ENCODE results near the gene SS18L1. TPM values are rescaled to one million over a fixed set of nuclear protein-coding genes. Genes with fewer than 3 reads are reported as not detected.

Gene SS18L1
- polyA plus RNA-seq, 1 donor = 17.4 TPM

DNA sequence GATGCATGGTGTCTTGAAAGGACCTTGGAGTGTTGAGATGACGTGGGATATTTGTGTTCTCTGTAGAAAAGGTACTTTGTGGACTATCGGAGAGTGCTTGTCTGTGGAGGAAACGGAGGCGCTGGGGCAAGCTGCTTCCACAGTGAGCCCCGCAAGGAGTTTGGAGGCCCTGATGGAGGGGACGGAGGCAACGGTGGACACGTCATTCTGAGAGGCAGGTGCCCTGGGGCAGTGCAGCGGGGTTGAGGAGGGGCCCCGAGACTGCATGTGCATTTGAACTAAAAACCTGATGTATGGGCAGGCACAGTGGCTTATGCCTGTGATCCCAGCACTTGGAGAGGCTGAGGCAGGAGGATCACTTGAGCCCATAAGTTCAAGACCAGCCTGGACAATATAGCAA, 52.2 kb downstream of the SS18L1 start:
- DNase-seq (ENCODE audit: low read depth) = no peak

DNA sequence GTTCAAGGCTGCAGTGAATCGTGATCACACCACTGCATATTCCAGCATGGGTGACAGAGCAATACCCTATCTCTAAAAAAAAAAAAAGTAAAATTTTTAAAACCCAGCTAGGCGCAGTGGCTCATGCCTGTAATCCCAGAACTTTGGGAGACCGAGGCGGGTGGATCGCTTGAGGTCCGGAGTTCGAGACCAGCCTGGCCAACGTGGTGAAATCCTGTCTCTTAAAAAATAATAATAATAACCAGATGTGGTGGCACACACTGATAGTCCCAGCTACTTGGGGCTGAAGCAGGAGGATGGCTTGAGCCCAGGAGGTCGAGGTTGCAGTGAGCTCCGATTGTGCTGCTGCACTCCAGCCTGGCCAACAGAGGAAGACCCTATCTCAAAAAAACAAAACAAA, 52.7 kb downstream of the SS18L1 start:
- no peak for DNase-seq (ENCODE audit: low read depth)

GRCh38 chr20:62197311-62197710, 53.7 kb downstream of the SS18L1 start:
- no peak for DNase-seq (ENCODE audit: low read depth)

- DNase-seq (ENCODE audit: low read depth) = no peak
Observed at GRCh38 chr20:62197801-62198200, 54.2 kb downstream of the SS18L1 start.

DNA sequence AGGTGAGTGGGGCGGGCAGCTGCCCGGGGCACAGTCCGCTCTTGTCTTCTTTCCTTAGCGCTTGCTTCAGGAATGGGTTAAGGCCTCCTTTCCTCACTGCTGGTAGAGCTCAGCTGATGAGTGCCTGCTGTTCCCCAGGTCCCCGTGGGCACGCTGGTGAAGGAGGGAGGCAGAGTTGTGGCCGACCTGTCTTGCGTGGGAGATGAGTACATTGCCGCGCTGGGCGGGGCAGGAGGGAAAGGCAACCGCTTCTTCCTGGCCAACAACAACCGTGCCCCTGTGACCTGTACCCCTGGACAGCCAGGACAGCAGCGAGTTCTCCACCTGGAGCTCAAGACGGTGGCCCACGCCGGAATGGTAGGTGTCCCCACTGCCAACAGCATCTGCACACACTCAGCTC, 54.9 kb downstream of the SS18L1 start:
- DNase-seq (ENCODE audit: low read depth) = no peak

DNA sequence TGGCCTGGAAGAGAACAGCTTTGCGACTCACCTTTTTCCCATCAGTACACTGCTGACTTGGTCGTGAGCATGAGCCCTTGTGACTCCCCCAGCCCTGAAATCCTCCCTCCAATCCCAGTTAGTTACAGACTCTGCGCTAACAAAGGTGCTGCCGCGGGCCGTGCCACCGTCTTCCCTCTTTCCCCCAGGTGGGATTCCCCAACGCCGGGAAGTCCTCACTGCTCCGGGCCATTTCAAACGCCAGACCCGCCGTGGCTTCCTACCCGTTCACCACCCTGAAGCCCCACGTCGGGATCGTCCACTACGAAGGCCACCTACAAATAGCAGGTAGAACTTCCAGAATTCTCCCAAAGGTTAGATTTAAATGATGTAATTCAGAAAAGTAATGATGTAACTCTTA, 55.4 kb downstream of the SS18L1 start:
- no peak for DNase-seq (ENCODE audit: low read depth)

GRCh38 chr20:62200491-62201172, 57.1 kb downstream of the SS18L1 start:
- no peak for DNase-seq (ENCODE audit: low read depth)

- no peak for DNase-seq (ENCODE audit: low read depth)
Observed at GRCh38 chr20:62201173-62202082, 57.9 kb downstream of the SS18L1 start.

DNA sequence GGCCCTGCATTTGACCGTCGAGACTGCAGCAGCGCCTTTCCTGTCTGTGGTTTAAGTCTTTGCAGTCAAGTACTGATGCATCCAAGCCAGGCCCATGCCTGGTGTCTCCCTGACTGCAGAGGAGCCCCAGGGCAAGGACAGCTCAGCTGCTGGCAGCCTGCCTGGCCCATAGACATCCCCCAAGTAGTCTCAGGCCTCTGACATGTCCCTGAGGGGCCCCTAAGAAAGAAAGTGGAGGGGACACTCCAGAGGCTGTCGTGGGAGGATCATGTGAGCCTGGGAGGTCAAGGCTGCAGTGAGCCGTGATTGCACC, 58.5 kb downstream of the SS18L1 start:
- no peak for DNase-seq (ENCODE audit: low read depth)

- DNase-seq (ENCODE audit: low read depth) = no peak
Observed at GRCh38 chr20:62202676-62203377, 59.3 kb downstream of the SS18L1 start.

GRCh38 chr20:62203378-62204030, 59.9 kb downstream of the SS18L1 start:
- no peak for DNase-seq (ENCODE audit: low read depth)

DNA sequence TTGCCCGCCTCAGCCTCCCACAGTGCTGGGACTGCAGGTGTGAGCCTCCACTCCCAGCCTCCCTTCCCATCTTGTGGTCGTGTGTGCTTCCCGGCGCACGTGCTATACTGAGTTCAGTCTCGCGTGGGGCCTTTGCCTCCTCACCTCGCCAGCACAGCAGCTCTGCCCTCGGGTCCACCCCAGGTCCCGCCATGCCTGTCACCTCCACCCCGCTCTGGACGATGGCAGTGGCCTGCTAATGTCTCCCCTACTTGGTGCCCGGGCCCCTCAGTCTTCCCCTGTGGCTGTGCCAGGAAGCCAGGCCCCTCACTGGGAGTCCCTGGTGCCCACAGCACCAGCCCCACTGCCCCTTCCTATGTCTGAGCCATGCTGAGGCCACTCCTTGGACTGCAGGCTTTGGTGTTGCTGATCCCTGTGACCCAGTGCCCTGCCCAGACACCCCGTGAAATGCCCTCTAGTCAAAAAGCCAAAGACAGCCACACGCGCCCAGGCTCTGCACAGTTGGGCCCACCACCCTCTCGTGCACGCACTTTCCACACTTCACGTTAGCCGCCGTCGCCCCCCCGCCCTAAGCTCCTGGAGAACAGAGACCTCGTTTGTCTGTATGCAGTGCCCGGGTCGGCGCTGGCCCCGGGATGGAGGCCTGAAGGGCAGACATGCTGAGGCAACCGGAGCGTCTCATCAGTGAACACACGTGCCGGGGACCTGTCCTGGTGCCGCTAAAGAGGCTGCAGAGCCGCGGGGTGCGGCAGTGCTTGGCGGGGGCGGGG, 62.2 kb downstream of the SS18L1 start:
- no peak for DNase-seq (ENCODE audit: low read depth)

- DNase-seq (ENCODE audit: low read depth) = no peak
Observed at GRCh38 chr20:62206388-62206775, 62.8 kb downstream of the SS18L1 start.

- DNase-seq (ENCODE audit: low read depth) = no peak
Observed at GRCh38 chr20:62208061-62208794, 64.7 kb downstream of the SS18L1 start.

GRCh38 chr20:62208795-62209755, 65.5 kb downstream of the SS18L1 start:
- DNase-seq (ENCODE audit: low read depth) = no peak

DNA sequence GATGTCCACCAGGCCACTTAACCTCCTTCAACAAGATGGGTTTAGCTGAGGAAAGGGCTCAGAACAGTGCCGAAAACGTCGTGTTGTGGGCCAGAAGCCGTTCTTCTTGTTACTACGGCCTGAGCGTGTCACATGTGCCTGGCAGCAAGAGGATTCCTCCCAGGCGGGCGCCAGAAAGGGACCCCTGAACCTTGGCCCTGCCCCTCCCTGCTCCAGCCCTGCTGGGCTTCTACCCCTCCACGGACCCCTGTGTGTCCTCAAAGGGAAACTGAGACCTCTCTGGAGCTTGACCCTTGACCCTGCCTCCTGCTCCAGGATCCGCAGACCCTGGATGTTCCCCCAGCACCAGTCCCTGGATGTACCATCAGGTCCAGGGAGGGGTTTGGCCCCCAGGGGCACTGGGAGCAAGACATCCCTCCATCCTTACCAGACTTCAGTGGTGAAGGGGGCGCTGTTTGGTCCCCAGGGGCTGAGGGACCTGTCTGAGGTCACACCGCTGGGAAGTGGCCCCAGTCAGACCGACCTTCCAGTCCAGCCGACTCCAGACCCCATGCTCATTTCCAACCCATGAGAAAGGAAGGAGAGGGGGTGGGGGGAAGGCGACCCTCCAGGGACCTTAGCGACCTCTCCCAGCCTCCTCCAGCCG, 66.4 kb downstream of the SS18L1 start:
- DNase-seq (ENCODE audit: low read depth) = no peak

DNA sequence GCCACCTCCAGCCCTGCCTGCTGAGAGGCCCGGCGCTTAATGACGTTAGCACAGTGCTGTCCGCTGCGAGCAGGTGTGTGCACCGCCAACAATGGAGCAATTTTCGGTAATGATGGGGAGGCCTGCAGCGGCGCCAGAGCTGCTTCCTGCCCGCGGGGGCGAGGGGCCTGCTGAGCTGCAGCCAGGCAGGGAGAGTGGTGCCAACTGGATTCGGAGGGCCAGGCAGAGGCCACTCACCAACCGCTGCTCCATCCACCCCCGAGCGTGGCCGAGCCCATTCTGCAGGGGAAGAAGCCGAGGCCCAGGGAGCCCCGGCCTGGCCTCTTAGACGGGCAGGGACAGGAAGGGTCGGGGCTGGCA, 66.9 kb downstream of the SS18L1 start:
- no peak for DNase-seq (ENCODE audit: low read depth)

- no peak for DNase-seq (ENCODE audit: low read depth)
Observed at GRCh38 chr20:62211216-62211615, 67.6 kb downstream of the SS18L1 start.

GRCh38 chr20:62211769-62212288, 68.3 kb downstream of the SS18L1 start:
- no peak for DNase-seq (ENCODE audit: low read depth)

Measured in forelimb muscle (tissue), 1 donor.